ENCODE measurements around the gene ZNF516. TPM values are rescaled to one million over a fixed set of nuclear protein-coding genes. Genes with fewer than 3 reads are reported as not detected.

Gene ZNF516
- total and polyA plus RNA-seq, 2 of the 13 experiments (the other 11 are each of a cell fraction or from before 2014, with no cell fraction given): 16.6 to 18.7 TPM

GRCh38 chr18:76398295-76398694, 96.7 kb downstream of the ZNF516 start:
- H2AFZ ChIP-seq (ENCODE audit: low read length): no peak overlapping the region
- ATAC-seq: no peak
- no peak for FAIRE-seq
- H4K20me1 ChIP-seq (ENCODE audit: insufficient read depth, low read length): peaks cover 63% of the 10 kb centered on the region
- H3K4me1 ChIP-seq (ENCODE audit: insufficient read depth, low read length): peaks cover 9% of the 10 kb centered on the region; the same call in 1 of the 2 replicates
- H3K9ac ChIP-seq (ENCODE audit: insufficient read depth, low read depth, low read length): no peak overlapping the region
- BruUV-seq (replicated peaks): no TSS peak
- H3K27me3 ChIP-seq (ENCODE audit: control insufficient read depth in 1 of 2, insufficient read depth in 2 of 2, low read length in 2 of 2): no peaks in the 10 kb centered on the region
- in situ Hi-C loops (cut with HindIII; ENCODE audit: extremely low pct_ligation_motif_present, low pct_unique_long_range_greater_than_20kb) (loop anchor here (5.0 kb wide), 1 partner anchor 289 kb away; no protein-coding TSS in a partner anchor), intact Hi-C loops (cut with micrococcal nuclease; ENCODE audit: unreplicated experiment) (no loop called here)
- no peak overlapping the region for H3K27ac ChIP-seq (ENCODE audit: extremely low read length, insufficient read depth, low read length)
- H3K9me3 ChIP-seq (ENCODE audit: low read length): no peaks in the 10 kb centered on the region
- H3K4me3 ChIP-seq (replicated peaks in 1 of 3; ENCODE audit: insufficient read depth in 1 of 3, low read depth in 2 of 3, low read length in 3 of 3): no peak overlapping the region
- peaks cover 41% of the 10 kb centered on the region for H3K79me2 ChIP-seq (ENCODE audit: insufficient read depth, low read length)
- no peak for DNase-seq (ENCODE audit: low spot score)
- TF ChIP-seq SRY (CRISPR knock-in tag; IDR thresholded peaks at IDR 0.05): no peak
- no peak for TF ChIP-seq HNF1B (CRISPR knock-in tag; IDR thresholded peaks at IDR 0.05)
- no peak for TF ChIP-seq ZNF142 (CRISPR knock-in tag; IDR thresholded peaks at IDR 0.05)
- 97% methylated on average over 7 of the region's 7 CpGs for WGBS (ENCODE audit: low lambda C conversion rate)
- H3K36me3 ChIP-seq (replicated peaks in 1 of 2; ENCODE audit: control insufficient read depth in 1 of 2, insufficient read depth in 2 of 2, low read length in 2 of 2): peaks cover 4 to 24% of the 10 kb centered on the region in 2 experiments
- H3K4me2 ChIP-seq (ENCODE audit: low read depth, low read length): no peak overlapping the region
- ChIA-PET CTCF (ENCODE audit: low intra/inter-chr PET ratio, low total read pairs) (interaction anchor here (1.2 to 2.0 kb wide), 4 partner anchors 285 to 312 kb away, joined by 3 to 17 read pairs (median 10); no protein-coding TSS in a partner anchor), POLR2A (no interaction called here)
